H7 (cell line): ENCODE results near the gene GJA5. TPM values are rescaled to one million over a fixed set of nuclear protein-coding genes. Genes with fewer than 3 reads are reported as not detected.
"Not testable (repeated sequence)": the region's sequence is repeated elsewhere in the genome, so short reads cannot be mapped to it uniquely, and the experiment has no call there.

Source experiments
- DNase-seq: peaks from one replicate; pipeline ENCODE4 v3.0.0; 2012
- H3K27me3 ChIP-seq: 2 replicates; pipeline ENCODE4 v1.6.0; 2011; ENCODE audit warnings: mild to moderate bottlenecking, low read length; ENCODE audit not compliant: control insufficient read depth, insufficient read depth
- H3K36me3 ChIP-seq: replicated peaks from 2 replicates; pipeline ENCODE4 v1.5.1; 2011; ENCODE audit warnings: low read length; ENCODE audit not compliant: control insufficient read depth, insufficient read depth
- H3K4me3 ChIP-seq: 2 replicates; pipeline ENCODE4 v1.5.1; 2011; ENCODE audit warnings: low read depth, mild to moderate bottlenecking, control low read depth, low read length, moderate library complexity; ENCODE audit not compliant: insufficient read depth
- total RNA-seq: library from RNA; depleted of rRNA; stranded (reverse); fragments of >200 nt; shearing (Covaris generic); gene quantifications from 2 replicates; pipeline ENCODE4 v1.2.3, GENCODE V29; 2014

Gene GJA5
- total RNA-seq, 1 experiment from 2014 or later: 2.6 TPM

DNA sequence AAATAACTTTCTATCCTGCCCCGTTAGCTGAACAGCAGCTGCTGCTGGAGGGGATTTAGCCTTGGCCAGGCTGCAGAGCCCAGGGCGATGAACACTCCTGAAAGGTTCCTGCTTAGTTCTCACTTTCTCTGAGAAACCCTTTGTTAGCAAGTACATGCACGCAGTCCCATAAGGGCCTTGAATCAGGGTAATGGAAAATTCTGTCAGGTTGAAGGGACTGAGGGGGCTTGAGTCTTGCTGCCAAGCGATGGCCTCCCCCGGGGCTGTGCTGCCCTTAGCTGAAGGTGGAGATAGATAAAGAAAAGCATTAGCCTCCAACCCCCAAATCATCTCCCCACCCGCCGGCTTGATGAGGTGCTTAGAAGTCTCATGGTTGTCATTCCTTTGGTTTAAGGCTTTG lies 7.9 kb downstream of the GJA5 start:
- Histone ChIP-seq H3K4me3 (no peak overlapping the region), H3K36me3 (no peaks in the 10 kb centered on the region), H3K27me3 (no peaks in the 10 kb centered on the region)
- no peak for DNase-seq

DNA sequence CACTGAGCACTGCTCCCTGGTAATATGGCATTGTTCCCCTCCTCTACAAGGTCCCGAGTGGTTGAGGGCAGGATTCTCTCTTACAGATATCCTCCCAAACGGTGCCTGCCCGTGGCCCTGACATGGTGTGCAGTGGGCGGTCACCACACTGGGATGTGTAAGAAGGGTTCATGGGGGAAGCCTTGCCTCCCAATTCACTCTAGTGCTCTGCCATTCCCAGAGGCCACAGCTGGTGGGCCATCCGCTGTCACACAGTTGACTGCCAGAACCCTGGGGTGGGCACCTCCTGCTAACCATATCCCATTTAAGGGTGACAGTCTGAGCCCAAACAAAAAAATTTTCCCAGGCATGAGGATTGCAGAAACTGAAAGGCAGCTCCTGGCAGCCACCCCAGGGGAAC lies 9.1 kb downstream of the GJA5 start:
- DNase-seq: no peak
- Histone ChIP-seq H3K36me3 (no peaks in the 10 kb centered on the region), H3K27me3 (no peaks in the 10 kb centered on the region), H3K4me3 (no peak overlapping the region)

DNA sequence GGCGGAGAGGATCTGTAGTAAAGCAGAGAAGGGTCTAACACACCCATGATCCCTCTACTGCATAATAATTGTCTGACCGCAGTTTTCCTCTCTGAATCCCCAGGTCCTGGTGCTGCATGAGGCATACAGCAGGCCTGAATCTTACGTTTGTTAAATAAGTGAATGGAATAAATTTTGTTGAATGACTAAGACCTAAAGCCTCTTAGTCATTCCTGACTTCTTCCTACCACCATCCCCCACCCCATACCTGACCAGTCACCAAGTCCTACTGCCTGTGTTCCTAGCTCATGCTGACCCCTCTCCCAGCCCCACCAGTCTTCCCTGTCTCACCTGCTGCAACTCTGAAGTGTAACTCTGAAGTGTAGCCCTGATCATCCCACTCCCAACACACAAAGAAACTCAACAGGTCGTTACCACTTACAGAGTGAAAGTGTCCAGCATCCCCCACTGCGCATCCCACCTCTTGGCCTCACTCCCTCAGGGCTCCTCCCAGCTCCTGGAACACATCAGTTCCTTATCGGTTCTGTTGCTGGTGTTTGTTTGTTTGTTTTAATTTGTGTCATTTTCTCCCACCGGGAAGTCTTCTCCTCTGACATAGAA lies 9.7 kb downstream of the GJA5 start:
- no peaks in the 10 kb centered on the region for H3K36me3 ChIP-seq
- H3K4me3 ChIP-seq: no peak overlapping the region
- H3K27me3 ChIP-seq: no peaks in the 10 kb centered on the region
- DNase-seq: no peak

DNA sequence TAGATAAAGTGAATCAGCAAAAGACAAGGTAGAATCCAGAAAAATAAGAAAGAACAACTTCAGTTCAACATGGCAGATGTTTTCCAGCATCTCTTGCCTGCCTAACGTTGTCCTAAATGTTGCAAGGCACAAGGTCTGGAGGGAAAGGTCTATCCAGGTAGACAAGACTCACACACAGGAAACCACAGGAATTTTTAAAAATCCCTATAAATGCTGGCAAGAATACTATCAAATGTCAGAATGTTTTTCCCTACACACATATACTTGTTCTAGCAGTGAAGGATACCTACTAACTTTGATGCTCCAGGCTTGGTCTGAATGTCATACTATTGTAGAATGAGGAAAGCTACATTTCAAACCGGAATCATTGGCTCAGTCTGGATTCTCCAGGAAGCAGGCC lies 10.6 kb downstream of the GJA5 start:
- no peak for DNase-seq
- H3K4me3 ChIP-seq: no peak overlapping the region
- H3K36me3 ChIP-seq: no peaks in the 10 kb centered on the region
- no peaks in the 10 kb centered on the region for H3K27me3 ChIP-seq

DNA sequence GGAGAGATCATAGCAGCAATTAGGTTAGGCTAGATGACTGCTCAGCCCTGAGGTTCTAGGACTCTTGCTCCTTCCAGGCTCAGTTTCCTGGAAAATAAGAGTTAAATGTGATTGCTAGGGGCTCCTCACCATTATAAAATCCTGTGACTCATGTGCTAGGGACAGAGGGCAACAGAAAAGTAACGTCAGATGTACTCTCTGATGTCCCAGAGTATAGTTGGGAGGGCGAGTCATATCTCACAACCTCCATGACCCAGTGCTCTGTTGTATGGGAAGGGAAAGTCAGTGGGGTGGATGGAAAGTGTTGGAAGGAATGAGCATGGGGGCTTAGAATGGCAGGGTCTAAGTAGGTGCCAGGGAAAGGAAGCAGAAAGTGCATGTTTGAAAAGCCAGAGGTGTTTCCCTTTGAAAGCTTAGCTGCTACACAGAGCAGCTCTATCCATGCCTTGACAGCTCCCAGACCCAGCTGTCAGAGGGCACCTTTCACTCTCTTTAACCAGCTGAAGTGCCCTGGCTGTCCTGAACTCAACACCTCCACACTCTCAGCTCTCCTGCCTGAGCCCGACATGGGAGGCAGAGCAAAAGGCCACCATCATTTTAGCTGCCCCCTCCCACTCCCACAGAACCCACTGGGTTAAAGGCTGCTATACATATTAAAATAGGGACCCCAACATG lies 11.6 kb downstream of the GJA5 start:
- no peak for DNase-seq
- H3K36me3 ChIP-seq: no peaks in the 10 kb centered on the region
- no peaks in the 10 kb centered on the region for H3K27me3 ChIP-seq
- H3K4me3 ChIP-seq: no peak overlapping the region

DNA sequence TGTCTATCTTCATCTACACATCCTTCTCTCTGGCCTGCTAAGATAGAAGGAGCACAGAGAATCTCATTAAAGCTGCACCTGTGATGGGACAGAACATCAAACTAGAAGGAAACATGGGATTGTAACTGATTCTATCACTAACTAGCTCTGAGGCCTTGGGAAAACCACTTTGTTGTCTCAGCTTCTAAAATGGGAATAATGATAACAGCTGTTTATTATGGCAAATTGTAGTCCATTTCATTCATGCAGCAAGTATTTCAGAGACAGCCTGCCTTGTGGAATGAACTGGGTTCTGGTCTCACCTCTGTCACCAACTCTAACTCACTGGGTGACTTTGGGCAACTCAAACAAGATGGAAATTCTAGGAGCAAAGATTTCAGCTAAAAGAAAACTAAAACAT lies 12.4 kb downstream of the GJA5 start:
- DNase-seq: no peak

DNA sequence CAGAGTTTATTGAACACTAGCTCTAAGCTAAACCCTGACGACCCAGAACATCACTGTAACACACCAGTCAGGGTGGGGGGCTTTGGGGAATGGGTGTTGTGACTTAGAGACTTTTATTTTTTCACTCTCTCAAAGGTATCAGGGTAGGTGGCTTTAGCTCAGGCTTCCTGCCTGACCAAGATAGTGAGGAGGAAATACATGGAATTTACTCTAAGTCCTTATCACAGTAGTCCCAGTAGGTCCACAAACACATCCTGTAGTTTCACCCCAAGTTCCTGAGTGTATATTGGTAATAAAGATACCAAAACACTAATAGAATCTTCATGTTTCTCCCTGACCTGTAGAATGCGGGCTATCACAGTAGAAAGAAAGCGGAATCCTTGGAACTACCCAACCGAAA lies 15.1 kb downstream of the GJA5 start:
- H3K27me3 ChIP-seq: no peaks in the 10 kb centered on the region
- no peaks in the 10 kb centered on the region for H3K36me3 ChIP-seq
- no peak for DNase-seq
- no peak overlapping the region for H3K4me3 ChIP-seq

More for the DNA sequence above, 12.4 kb downstream of the GJA5 start:
- Histone ChIP-seq H3K27me3 (no peaks in the 10 kb centered on the region), H3K36me3 (no peaks in the 10 kb centered on the region), H3K4me3 (no peak overlapping the region)

DNA sequence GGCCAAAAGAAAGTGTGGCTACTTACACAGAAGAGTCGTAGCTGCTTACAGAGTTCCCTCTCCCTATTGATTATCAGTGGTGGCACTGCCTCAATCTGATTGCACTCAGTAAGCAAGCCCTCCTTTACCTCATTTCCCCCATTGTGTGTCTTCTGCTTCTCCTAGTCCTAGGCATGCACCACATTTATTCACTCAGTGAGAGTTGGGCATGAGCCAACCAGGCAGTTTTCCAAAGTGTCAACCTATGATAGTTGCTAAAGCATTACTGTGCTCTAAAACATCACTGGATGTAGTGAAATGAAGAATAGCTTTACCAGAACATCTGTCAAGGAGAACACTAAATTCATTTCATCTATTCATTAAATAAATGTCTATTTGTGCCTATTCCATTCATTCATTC lies 19.3 kb downstream of the GJA5 start:
- Histone ChIP-seq H3K36me3 (no peaks in the 10 kb centered on the region), H3K4me3 (no peak overlapping the region), H3K27me3 (no peaks in the 10 kb centered on the region)
- DNase-seq: no peak

DNA sequence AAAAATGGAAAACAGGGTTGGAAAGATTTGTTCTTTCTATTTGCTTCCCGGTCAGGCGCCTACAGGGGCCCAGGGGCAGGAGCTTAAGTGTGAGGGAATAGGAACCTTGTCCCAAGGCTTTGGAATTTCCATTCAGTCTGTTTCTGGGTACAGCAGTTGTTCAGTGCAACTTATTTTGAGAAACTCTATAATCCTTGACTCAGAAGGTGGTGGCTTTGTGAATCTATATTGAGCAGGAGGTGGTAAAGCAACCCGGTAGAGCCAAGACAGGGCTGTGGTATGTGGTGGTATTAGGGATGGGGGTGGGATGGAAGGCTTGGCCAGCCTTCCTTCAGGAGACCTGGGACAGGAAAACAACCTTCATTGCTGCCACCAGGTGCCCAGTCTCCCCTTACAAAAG lies 20.0 kb downstream of the GJA5 start:
- Histone ChIP-seq H3K4me3 (no peak overlapping the region), H3K36me3 (no peaks in the 10 kb centered on the region), H3K27me3 (no peaks in the 10 kb centered on the region)
- DNase-seq: no peak

DNA sequence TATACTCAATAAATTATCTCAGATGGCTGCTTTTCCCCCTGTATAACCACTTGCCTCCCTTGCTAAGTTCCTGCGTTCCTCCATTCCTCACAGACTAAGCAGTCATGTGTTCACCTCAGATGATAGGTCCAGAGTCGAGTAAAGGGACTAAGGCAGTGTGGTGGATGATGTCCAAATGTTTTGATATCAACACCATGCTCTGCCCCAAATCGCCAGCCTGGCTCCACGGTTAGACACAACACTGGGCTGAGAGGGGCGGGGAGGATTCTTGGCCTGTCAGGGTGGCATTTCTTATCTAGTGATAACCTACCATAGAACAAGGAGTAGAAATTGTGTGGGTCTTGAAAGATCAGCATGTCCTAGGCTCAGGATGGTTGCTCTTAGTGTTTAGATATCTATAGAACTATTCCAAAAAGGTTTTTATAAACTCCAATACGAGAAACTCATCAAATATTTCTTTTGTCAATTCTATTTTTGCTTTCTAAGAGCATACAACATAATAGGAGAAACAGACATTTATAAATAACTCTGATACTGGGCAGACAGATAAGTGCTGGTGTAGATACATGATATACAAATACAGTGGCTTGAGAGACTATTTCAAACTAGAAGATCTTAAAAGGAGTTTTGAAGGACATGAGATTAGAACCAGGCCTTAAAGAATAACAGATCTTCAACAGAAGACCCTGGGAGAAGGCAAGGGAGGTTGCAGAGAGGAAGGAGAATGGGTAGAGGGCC lies 21.5 kb downstream of the GJA5 start:
- Histone ChIP-seq H3K27me3 (no peaks in the 10 kb centered on the region), H3K4me3 (no peak overlapping the region), H3K36me3 (no peaks in the 10 kb centered on the region)
- DNase-seq: no peak

DNA sequence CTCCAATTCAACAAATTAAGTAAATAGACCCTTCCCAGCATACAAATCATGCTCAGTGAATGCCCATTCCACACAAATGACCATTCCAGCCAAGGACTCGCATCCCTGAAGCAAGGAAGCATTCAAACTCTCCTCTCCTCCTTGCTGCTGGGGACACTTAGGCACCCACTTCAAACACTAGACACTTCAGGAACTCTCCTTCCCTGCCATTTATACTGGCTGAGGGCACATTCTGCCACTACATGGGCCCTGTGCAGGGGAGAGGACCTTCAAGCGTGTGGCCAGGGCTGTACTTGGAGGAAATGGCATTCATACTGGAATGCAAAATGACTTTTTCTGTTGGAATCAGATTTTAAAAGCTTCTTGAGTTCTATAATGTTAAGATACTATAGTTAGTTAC lies 22.3 kb downstream of the GJA5 start:
- no peaks in the 10 kb centered on the region for H3K36me3 ChIP-seq
- H3K4me3 ChIP-seq: no peak overlapping the region
- no peaks in the 10 kb centered on the region for H3K27me3 ChIP-seq
- no peak for DNase-seq

DNA sequence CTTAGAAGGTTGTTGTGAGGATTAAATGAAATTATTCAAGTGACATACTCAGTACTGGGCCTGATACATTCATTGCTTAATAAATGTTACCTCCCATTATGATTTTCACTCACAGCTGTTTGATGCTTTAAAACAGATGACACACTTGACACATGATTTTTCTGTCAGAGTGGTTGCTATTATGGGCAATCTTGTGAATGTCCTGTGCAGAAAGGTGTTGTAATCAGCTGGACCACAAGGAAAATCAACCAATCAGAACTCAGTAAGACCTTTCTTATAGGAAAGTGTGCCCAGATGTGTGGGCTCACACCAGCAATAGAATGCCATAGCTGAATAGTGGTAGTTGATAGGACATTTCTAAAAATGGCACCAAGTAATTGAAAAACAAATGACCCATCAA lies 23.5 kb downstream of the GJA5 start:
- Histone ChIP-seq H3K4me3 (no peak overlapping the region), H3K27me3 (no peaks in the 10 kb centered on the region), H3K36me3 (no peaks in the 10 kb centered on the region)
- DNase-seq: no peak

DNA sequence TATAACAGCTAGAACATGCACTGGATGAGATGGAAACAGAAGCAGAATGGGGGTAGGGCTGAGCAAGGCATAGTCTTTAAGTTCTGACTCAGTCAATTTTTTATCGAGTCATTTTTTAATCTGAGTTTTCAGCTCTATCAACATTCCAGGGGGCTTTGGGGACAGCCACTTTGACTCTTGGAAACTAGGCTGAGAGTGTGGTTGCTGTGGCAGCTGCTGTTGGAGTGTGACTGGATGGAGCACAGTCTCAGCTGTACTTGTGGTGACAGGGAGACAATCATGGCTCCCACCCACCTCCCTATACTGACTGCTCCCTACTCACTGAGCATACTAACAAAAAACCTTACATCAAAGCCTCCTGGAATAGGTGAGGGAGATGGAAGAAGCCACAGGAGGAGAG lies 25.0 kb downstream of the GJA5 start:
- no peak for DNase-seq
- no peaks in the 10 kb centered on the region for H3K36me3 ChIP-seq
- H3K27me3 ChIP-seq: no peaks in the 10 kb centered on the region
- no peak overlapping the region for H3K4me3 ChIP-seq

DNA sequence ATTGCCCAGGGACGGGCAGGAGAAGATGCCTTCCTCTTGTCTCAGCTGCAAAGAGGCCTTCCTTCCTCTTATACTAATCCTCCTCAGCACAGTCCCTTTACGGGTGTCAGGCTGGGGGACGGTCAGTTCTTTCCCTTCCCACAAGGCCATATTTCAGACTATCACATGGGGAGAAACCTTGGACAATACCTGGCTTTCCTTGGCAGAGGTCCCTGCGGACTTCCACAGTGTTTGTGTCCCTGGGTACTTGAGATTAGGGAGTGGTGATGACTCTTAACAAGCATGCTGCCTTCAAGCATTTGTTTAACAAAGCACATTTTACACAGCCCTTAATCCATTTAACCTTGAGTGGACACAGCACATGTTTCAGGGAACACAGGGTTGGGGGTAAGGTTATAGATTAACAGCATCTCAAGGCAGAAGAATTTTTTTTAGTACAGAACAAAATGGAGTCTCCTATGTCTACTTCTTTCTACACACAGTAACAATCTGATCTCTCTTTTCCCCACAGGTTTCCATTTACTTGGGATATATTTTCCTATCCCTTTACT lies 26.0 kb downstream of the GJA5 start:
- H3K4me3 ChIP-seq, DNase-seq, H3K36me3 ChIP-seq, H3K27me3 ChIP-seq: not testable (repeated sequence)

DNA sequence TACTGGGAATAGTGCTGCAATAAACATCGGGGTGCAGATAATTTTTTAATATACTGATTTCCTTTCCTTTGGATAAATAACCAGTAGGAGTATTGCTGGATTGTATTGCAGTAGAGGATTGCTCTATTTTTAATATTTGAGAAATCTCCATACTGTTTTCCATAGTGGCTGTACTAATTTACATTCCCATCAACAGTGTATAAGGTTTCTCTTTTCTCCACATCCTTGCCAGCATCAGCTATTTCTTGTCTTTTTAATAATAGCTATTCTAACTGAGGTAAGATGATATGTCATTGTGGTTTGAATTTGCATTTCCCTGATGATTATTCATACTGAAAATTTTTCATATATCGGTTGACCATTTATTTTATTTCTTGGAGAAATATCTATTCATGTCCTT lies 31.1 kb downstream of the GJA5 start:
- no peak for DNase-seq
- no peaks in the 10 kb centered on the region for H3K27me3 ChIP-seq
- H3K4me3 ChIP-seq: no peak overlapping the region
- H3K36me3 ChIP-seq: no peaks in the 10 kb centered on the region
